ENCODE measurements around the gene EML4.
A peak's percentile ranks its signal among the peaks of the same experiment; 100 is the strongest.

Gene EML4

GRCh38 chr2:42141687-42142546 lies 27.2 kb upstream of the EML4 start:
- H3K4me3 ChIP-seq (replicated peaks; ENCODE audit: low read depth, low read length): peak overlapping the region; percentile 24
- TF ChIP-seq CTCF (IDR thresholded peaks at IDR 0.05; ENCODE audit: low read depth, low read length, missing control alignments): no peak
- no peak for DNase-seq (ENCODE audit: extremely low read depth, low read depth)

GRCh38 chr2:42142547-42143184 lies 26.5 kb upstream of the EML4 start:
- TF ChIP-seq CTCF (IDR thresholded peaks at IDR 0.05; ENCODE audit: low read depth, low read length, missing control alignments): no peak
- DNase-seq (ENCODE audit: extremely low read depth, low read depth): no peak
- H3K4me3 ChIP-seq (replicated peaks; ENCODE audit: low read depth, low read length): no peak overlapping the region; the same call in 1 of the 2 replicates

GRCh38 chr2:42147641-42148274 lies 21.4 kb upstream of the EML4 start:
- no peak overlapping the region for H3K4me3 ChIP-seq (replicated peaks; ENCODE audit: low read depth, low read length)
- no peak for TF ChIP-seq CTCF (IDR thresholded peaks at IDR 0.05; ENCODE audit: low read depth, low read length, missing control alignments)
- DNase-seq (ENCODE audit: extremely low read depth, low read depth): no peak

GRCh38 chr2:42150159-42150558 lies 19.0 kb upstream of the EML4 start:
- DNase-seq (ENCODE audit: extremely low read depth, low read depth): no peak
- TF ChIP-seq CTCF (IDR thresholded peaks at IDR 0.05; ENCODE audit: low read depth, low read length, missing control alignments): no peak
- no peak overlapping the region for H3K4me3 ChIP-seq (replicated peaks; ENCODE audit: low read depth, low read length)

GRCh38 chr2:42153944-42154581 lies 15.1 kb upstream of the EML4 start:
- H3K4me3 ChIP-seq (replicated peaks; ENCODE audit: low read depth, low read length): no peak overlapping the region
- TF ChIP-seq CTCF (IDR thresholded peaks at IDR 0.05; ENCODE audit: low read depth, low read length, missing control alignments): no peak
- no peak for DNase-seq (ENCODE audit: extremely low read depth, low read depth)

GRCh38 chr2:42156721-42157120 lies 12.4 kb upstream of the EML4 start:
- no peak overlapping the region for H3K4me3 ChIP-seq (replicated peaks; ENCODE audit: low read depth, low read length)

More at GRCh38 chr2:42156721-42157120, 12.4 kb upstream of the EML4 start:
- no peak for TF ChIP-seq CTCF (IDR thresholded peaks at IDR 0.05; ENCODE audit: low read depth, low read length, missing control alignments)
- DNase-seq (ENCODE audit: extremely low read depth, low read depth): no peak

Data from HFF-Myc (cell line).